Activated CD4-positive, alpha-beta T cell treated with anti-CD3 and anti-CD28 coated beads, Interleukin-2, amount 10 ng/mL, durations not matched to agents 24 days and 14 days (primary cell): ENCODE results near the gene DCAF11. TPM values are rescaled to one million over a fixed set of nuclear protein-coding genes. Genes with fewer than 3 reads are reported as not detected.

Experiments used
- DNase-seq: peaks from one replicate; pipeline ENCODE4 v3.0.0; 2022
- H3K27ac Mint-ChIP-seq: one replicate; pipeline ENCODE4 v1.8.0; 2022; ENCODE audit warnings: mild to moderate bottlenecking, mixed read lengths
- H3K27me3 Mint-ChIP-seq: one replicate; pipeline ENCODE4 v1.8.0; 2022; ENCODE audit warnings: mixed read lengths
- H3K36me3 Mint-ChIP-seq: one replicate; pipeline ENCODE4 v1.8.0; 2022; ENCODE audit warnings: low read depth, mild to moderate bottlenecking, mixed read lengths
- H3K4me1 Mint-ChIP-seq: one replicate; pipeline ENCODE4 v1.8.0; 2021; ENCODE audit warnings: mixed read lengths
- H3K4me3 Mint-ChIP-seq: one replicate; pipeline ENCODE4 v1.8.0; 2022; ENCODE audit warnings: mild to moderate bottlenecking, moderate library complexity, mixed read lengths
- H3K9me3 Mint-ChIP-seq: one replicate; pipeline ENCODE4 v1.8.0; 2021; ENCODE audit warnings: mixed read lengths
- intact Hi-C: fragments of 100-400 bp; cut with micrococcal nuclease; formaldehyde crosslinking; loops from one replicate; pipeline ENCODE4 v1.15.1; 2023
- total RNA-seq: library from RNA; stranded (reverse); gene quantifications from 2 replicates; pipeline ENCODE4 v1.2.3, GENCODE V29; 2022

DCAF11 gene
- total RNA-seq, 1 donor from 2014 or later = 55.8 TPM

GRCh38 chr14:24138396-24139271 is 24.1 kb downstream of the DCAF11 start:
- DNase-seq = no peak
- H3K27ac Mint-ChIP-seq = peak overlapping the region; percentile 58
- no peaks in the 10 kb centered on the region for H3K9me3 Mint-ChIP-seq
- peaks cover 53% of the 10 kb centered on the region for H3K4me1 Mint-ChIP-seq
- no peaks in the 10 kb centered on the region for H3K27me3 Mint-ChIP-seq
- peak overlapping the region; percentile 94 for H3K4me3 Mint-ChIP-seq
- intact Hi-C loops = no loop called here
- peaks cover 59% of the 10 kb centered on the region for H3K36me3 Mint-ChIP-seq

GRCh38 chr14:24139272-24139934 is 24.8 kb downstream of the DCAF11 start:
- intact Hi-C loops = no loop called here
- H3K9me3 Mint-ChIP-seq = no peaks in the 10 kb centered on the region
- peak overlapping the region; percentile 58 for H3K27ac Mint-ChIP-seq
- H3K4me1 Mint-ChIP-seq = peaks cover 60% of the 10 kb centered on the region
- DNase-seq = peak; percentile 71
- H3K4me3 Mint-ChIP-seq = peak overlapping the region; percentile 94
- H3K27me3 Mint-ChIP-seq = no peaks in the 10 kb centered on the region
- peaks cover 66% of the 10 kb centered on the region for H3K36me3 Mint-ChIP-seq

- peak within 1 kb of the TSS; percentile 94 for H3K27ac Mint-ChIP-seq
- DNase-seq = peak; percentile 100
- H3K4me3 Mint-ChIP-seq = peak within 1 kb of the TSS; percentile 94
- H3K9me3 Mint-ChIP-seq = no peaks in the 10 kb centered on the region
- peaks cover 69% of the 10 kb centered on the region for H3K4me1 Mint-ChIP-seq
- intact Hi-C loops = loop anchor here (1.0 kb wide), 3 partner anchors 20 to 72 kb away; partner anchors contain the start of genes CHMP4A, DCAF11, IRF9 and NRL
- peaks cover 83% of the 10 kb centered on the region for H3K36me3 Mint-ChIP-seq
- no peaks in the 10 kb centered on the region for H3K27me3 Mint-ChIP-seq
Observed at GRCh38 chr14:24141097-24141880, 26.7 kb downstream of the DCAF11 start, which contains the start of gene EMC9. EMC9 (minus strand) TSS chr14:24141591; CDS start chr14:24141304, 287 bp downstream.

GRCh38 chr14:24143511-24143910 is 28.9 kb downstream of the DCAF11 start:
- Mint-ChIP-seq H3K27ac (peak overlapping the region; percentile 61), H3K27me3 (no peaks in the 10 kb centered on the region), H3K4me3 (peak overlapping the region; percentile 94), H3K9me3 (no peaks in the 10 kb centered on the region), H3K36me3 (peaks cover 69% of the 10 kb centered on the region), H3K4me1 (peaks cover 60% of the 10 kb centered on the region)
- intact Hi-C loops = no loop called here
- no peak for DNase-seq

- Mint-ChIP-seq H3K4me1 (peaks cover 59% of the 10 kb centered on the region), H3K4me3 (peak overlapping the region; percentile 97), H3K27me3 (no peaks in the 10 kb centered on the region), H3K36me3 (peaks cover 69% of the 10 kb centered on the region), H3K9me3 (no peaks in the 10 kb centered on the region), H3K27ac (peak overlapping the region; percentile 73)
- intact Hi-C loops = no loop called here
- no peak for DNase-seq
Observed at GRCh38 chr14:24144451-24144850, 29.9 kb downstream of the DCAF11 start.

- peak overlapping the region; percentile 99 for H3K27ac Mint-ChIP-seq
- H3K36me3 Mint-ChIP-seq = peaks cover 68% of the 10 kb centered on the region
- H3K4me1 Mint-ChIP-seq = peaks cover 58% of the 10 kb centered on the region
- no peaks in the 10 kb centered on the region for H3K27me3 Mint-ChIP-seq
- no peak for DNase-seq
- no peaks in the 10 kb centered on the region for H3K9me3 Mint-ChIP-seq
- peak overlapping the region; percentile 97 for H3K4me3 Mint-ChIP-seq
- intact Hi-C loops = no loop called here
Observed at GRCh38 chr14:24145219-24145618, 30.6 kb downstream of the DCAF11 start.

- DNase-seq = peak; percentile 66
- H3K9me3 Mint-ChIP-seq = no peaks in the 10 kb centered on the region
- H3K27me3 Mint-ChIP-seq = no peaks in the 10 kb centered on the region
- H3K36me3 Mint-ChIP-seq = peaks cover 68% of the 10 kb centered on the region
- peaks cover 62% of the 10 kb centered on the region for H3K4me1 Mint-ChIP-seq
- intact Hi-C loops = loop anchor here (1.0 to 2.0 kb wide), 4 partner anchors 10 to 153 kb away; partner anchors contain the start of genes DHRS1, IPO4, NOP9 and PCK2
- peak overlapping the region; percentile 97 for H3K4me3 Mint-ChIP-seq
- peak overlapping the region; percentile 99 for H3K27ac Mint-ChIP-seq
Observed at GRCh38 chr14:24145690-24146452, 31.3 kb downstream of the DCAF11 start.

- peaks cover 70% of the 10 kb centered on the region for H3K36me3 Mint-ChIP-seq
- intact Hi-C loops = loop anchor here (1.0 to 2.0 kb wide), 4 partner anchors 10 to 152 kb away; partner anchors contain the start of genes DHRS1, IPO4, NOP9 and PCK2
- H3K27me3 Mint-ChIP-seq = no peaks in the 10 kb centered on the region
- peak; percentile 97 for DNase-seq
- peak within 1 kb of the TSS; percentile 97 for H3K4me3 Mint-ChIP-seq
- no peaks in the 10 kb centered on the region for H3K9me3 Mint-ChIP-seq
- H3K4me1 Mint-ChIP-seq = peaks cover 62% of the 10 kb centered on the region
- H3K27ac Mint-ChIP-seq = peak within 1 kb of the TSS; percentile 99
Observed at GRCh38 chr14:24146453-24146977, 31.9 kb downstream of the DCAF11 start, which contains the start of gene PSME2. PSME2 (minus strand) TSS chr14:24146610; CDS start chr14:24146581, 29 bp downstream.

- Mint-ChIP-seq H3K36me3 (peaks cover 68% of the 10 kb centered on the region), H3K27me3 (no peaks in the 10 kb centered on the region), H3K9me3 (no peaks in the 10 kb centered on the region), H3K4me3 (peak within 1 kb of the TSS; percentile 97), H3K4me1 (peaks cover 59% of the 10 kb centered on the region), H3K27ac (peak within 1 kb of the TSS; percentile 99)
- peak; percentile 99 for DNase-seq
- intact Hi-C loops = loop anchor here (1.0 to 2.0 kb wide), 7 partner anchors 11 to 152 kb away; partner anchors contain the start of genes DCAF11, DHRS1, IPO4 and IRF9
Observed at GRCh38 chr14:24146978-24147760, 32.6 kb downstream of the DCAF11 start, which contains the start of gene RNF31. RNF31 (plus strand) TSS chr14:24147498; CDS start chr14:24147699, 201 bp downstream.

- Mint-ChIP-seq H3K4me1 (peaks cover 56% of the 10 kb centered on the region), H3K4me3 (peak overlapping the region; percentile 97), H3K36me3 (peaks cover 69% of the 10 kb centered on the region), H3K27ac (peak overlapping the region; percentile 79), H3K27me3 (no peaks in the 10 kb centered on the region), H3K9me3 (no peaks in the 10 kb centered on the region)
- intact Hi-C loops = loop anchor here (1.0 to 2.0 kb wide), 6 partner anchors 13 to 151 kb away; partner anchors contain the start of genes DCAF11, DHRS1, IPO4 and IRF9
- peak; percentile 72 for DNase-seq
Observed at GRCh38 chr14:24147761-24148428, 33.3 kb downstream of the DCAF11 start.

GRCh38 chr14:24149302-24149969 is 34.9 kb downstream of the DCAF11 start:
- Mint-ChIP-seq H3K9me3 (no peaks in the 10 kb centered on the region), H3K27ac (peak overlapping the region; percentile 60), H3K4me1 (peaks cover 41% of the 10 kb centered on the region), H3K27me3 (no peaks in the 10 kb centered on the region), H3K4me3 (peak overlapping the region; percentile 97), H3K36me3 (peaks cover 59% of the 10 kb centered on the region)
- no peak for DNase-seq
- intact Hi-C loops = no loop called here
